Measurements from ENCODE around the gene ATG16L2.

ATG16L2 gene

DNA sequence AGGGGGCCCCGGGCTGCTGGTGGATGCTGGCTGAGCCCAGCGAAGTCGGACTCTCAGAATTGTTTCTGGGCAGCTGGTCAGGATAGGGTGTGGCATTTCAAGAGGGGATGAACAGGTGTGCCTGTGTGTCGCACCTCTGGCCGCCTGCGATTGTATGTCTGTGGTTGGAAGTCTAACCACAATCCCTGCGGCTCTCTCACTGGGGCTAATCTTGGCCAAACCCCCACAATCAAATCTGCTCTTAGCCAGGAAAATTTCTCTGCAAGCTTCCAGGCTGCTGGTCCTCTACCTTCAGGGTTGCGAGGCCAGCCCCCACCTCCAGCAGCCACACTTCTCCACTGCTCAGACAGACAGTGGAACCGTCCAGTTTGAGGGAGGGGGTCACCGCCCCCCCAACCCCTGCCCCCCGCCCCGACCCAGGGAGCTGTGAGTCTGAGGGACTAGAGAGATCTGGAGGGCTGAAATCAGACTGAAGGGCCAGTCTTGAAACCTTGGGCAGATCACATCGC, 953 bp downstream of the ATG16L2 start:
- peak overlapping the region; percentile 89 for H3K27ac ChIP-seq
- peak overlapping the region; percentile 83 for H3K4me3 ChIP-seq (ENCODE audit: low read depth, low read length)
- no peaks in the 10 kb centered on the region for H3K79me2 ChIP-seq
- H3K27me3 ChIP-seq (ENCODE audit: control insufficient read depth, insufficient read depth, low read length) = no peaks in the 10 kb centered on the region
- peaks cover 7% of the 10 kb centered on the region for H3K4me1 ChIP-seq
- no peaks in the 10 kb centered on the region for H3K36me3 ChIP-seq (ENCODE audit: control insufficient read depth, insufficient read depth, low read length)
- peak overlapping the region; percentile 91 for H3K4me2 ChIP-seq (ENCODE audit: low read length)
- peak overlapping the region; percentile 87 for H2AFZ ChIP-seq
- no peaks in the 10 kb centered on the region for H3K9me3 ChIP-seq (ENCODE audit: control insufficient read depth, low read length)
- TF ChIP-seq, protein P1, sequence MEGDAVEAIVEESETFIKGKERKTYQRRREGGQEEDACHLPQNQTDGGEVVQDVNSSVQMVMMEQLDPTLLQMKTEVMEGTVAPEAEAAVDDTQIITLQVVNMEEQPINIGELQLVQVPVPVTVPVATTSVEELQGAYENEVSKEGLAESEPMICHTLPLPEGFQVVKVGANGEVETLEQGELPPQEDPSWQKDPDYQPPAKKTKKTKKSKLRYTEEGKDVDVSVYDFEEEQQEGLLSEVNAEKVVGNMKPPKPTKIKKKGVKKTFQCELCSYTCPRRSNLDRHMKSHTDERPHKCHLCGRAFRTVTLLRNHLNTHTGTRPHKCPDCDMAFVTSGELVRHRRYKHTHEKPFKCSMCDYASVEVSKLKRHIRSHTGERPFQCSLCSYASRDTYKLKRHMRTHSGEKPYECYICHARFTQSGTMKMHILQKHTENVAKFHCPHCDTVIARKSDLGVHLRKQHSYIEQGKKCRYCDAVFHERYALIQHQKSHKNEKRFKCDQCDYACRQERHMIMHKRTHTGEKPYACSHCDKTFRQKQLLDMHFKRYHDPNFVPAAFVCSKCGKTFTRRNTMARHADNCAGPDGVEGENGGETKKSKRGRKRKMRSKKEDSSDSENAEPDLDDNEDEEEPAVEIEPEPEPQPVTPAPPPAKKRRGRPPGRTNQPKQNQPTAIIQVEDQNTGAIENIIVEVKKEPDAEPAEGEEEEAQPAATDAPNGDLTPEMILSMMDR (IDR thresholded peaks at IDR 0.05) = no peak
- H3K9ac ChIP-seq = no peak overlapping the region

DNA sequence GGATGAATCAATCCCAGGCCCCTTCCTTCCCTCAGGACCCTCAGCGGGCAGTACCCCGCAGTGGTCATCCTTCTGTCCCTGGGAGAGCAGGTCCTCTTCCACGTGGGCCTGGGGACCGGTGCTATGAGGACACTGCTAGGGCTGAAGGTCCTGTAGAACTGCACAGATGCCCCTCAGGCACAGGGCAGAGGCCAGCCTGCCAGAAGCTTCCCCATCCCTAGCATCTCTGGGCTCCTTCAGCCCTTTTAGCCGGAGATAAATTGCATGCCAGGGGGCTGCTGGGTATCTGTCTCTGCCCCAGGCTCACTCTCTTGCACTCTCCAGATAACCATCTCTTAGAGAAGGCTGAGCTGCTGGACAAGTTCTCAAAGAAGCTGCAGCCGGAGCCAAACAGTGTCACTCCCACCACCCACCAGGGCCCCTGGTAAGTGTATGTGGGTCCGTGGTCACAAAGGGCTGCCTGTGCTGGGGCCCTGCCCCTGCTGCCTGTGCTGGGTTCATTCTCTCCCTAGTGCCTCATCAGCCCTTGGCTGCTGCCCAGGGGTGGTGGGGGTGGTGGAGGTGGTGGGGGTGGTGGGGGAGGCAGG, 2.3 kb downstream of the ATG16L2 start:
- H3K9ac ChIP-seq = no peak overlapping the region
- no peak overlapping the region for H3K27ac ChIP-seq
- no peak overlapping the region for H3K4me2 ChIP-seq (ENCODE audit: low read length)
- no peaks in the 10 kb centered on the region for H3K79me2 ChIP-seq
- no peak overlapping the region for H3K4me3 ChIP-seq (ENCODE audit: low read depth, low read length)
- H3K9me3 ChIP-seq (ENCODE audit: control insufficient read depth, low read length) = no peaks in the 10 kb centered on the region
- no peaks in the 10 kb centered on the region for H3K36me3 ChIP-seq (ENCODE audit: control insufficient read depth, insufficient read depth, low read length)
- peaks cover 12% of the 10 kb centered on the region for H3K4me1 ChIP-seq
- H2AFZ ChIP-seq = no peak overlapping the region
- no peaks in the 10 kb centered on the region for H3K27me3 ChIP-seq (ENCODE audit: control insufficient read depth, insufficient read depth, low read length)
- TF ChIP-seq, protein P1 (IDR thresholded peaks at IDR 0.05) = no peak

DNA sequence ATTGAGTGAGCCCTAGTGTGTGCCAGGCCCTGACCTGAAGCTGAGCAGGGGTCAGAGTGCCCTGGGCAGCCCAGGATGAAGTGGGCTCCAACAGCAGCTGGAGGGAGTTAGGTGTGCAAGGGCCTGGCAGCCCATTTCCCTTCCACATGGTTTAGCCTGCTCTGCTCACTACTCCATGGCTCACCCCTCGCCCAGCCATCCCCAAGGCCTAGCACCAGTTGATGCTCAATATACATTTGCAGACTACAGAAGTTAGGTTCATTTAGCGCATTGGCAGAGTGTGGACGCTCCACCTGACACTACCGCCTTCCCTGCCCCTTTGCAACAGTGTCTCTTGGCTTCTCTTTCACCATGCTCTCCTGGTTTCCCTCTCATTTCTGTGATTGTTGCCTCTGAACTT, 3.8 kb downstream of the ATG16L2 start:
- Histone ChIP-seq H2AFZ (no peak overlapping the region), H3K79me2 (no peaks in the 10 kb centered on the region), H3K27me3 (ENCODE audit: control insufficient read depth, insufficient read depth, low read length) (no peaks in the 10 kb centered on the region), H3K36me3 (ENCODE audit: control insufficient read depth, insufficient read depth, low read length) (no peaks in the 10 kb centered on the region), H3K9me3 (ENCODE audit: control insufficient read depth, low read length) (no peaks in the 10 kb centered on the region), H3K27ac (no peak overlapping the region), H3K4me2 (ENCODE audit: low read length) (no peak overlapping the region), H3K4me1 (peaks cover 10% of the 10 kb centered on the region), H3K4me3 (ENCODE audit: low read depth, low read length) (no peak overlapping the region), H3K9ac (no peak overlapping the region)
- TF ChIP-seq, protein P1 (IDR thresholded peaks at IDR 0.05) = no peak

DNA sequence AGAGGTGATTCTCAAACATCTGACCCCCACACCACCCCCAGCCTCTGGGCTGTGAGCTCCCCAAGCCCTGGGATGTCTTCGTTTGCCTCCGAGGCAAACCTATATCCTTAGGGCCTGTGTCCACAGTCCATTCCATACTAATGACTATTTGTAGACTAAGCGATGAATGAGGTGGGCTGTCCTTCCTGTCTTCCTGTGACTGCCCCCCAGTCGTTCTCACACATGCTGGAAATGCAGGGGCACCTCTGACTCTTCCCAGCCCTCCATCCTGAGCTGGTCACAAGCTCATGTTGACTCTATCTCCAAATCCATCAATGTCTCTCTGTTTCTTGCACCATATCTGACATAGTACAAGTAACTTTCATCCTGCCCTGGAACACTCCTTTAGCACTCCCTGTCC, 4.8 kb downstream of the ATG16L2 start:
- Histone ChIP-seq H3K4me2 (ENCODE audit: low read length) (no peak overlapping the region), H3K9me3 (ENCODE audit: control insufficient read depth, low read length) (no peaks in the 10 kb centered on the region), H3K79me2 (no peaks in the 10 kb centered on the region), H3K36me3 (ENCODE audit: control insufficient read depth, insufficient read depth, low read length) (no peaks in the 10 kb centered on the region), H3K9ac (no peak overlapping the region), H3K4me3 (ENCODE audit: low read depth, low read length) (no peak overlapping the region), H2AFZ (no peak overlapping the region), H3K27me3 (ENCODE audit: control insufficient read depth, insufficient read depth, low read length) (no peaks in the 10 kb centered on the region), H3K27ac (no peak overlapping the region), H3K4me1 (peaks cover 7% of the 10 kb centered on the region)
- TF ChIP-seq, protein P1 (IDR thresholded peaks at IDR 0.05) = no peak
